EL (cell line): ENCODE results near the gene CDK13.
A peak's percentile ranks its signal among the peaks of the same experiment; 100 is the strongest.

ENCODE experiments used
- DNase-seq: peaks from one replicate; pipeline ENCODE4 v3.0.0-alpha.2; 2016

Gene CDK13

DNA sequence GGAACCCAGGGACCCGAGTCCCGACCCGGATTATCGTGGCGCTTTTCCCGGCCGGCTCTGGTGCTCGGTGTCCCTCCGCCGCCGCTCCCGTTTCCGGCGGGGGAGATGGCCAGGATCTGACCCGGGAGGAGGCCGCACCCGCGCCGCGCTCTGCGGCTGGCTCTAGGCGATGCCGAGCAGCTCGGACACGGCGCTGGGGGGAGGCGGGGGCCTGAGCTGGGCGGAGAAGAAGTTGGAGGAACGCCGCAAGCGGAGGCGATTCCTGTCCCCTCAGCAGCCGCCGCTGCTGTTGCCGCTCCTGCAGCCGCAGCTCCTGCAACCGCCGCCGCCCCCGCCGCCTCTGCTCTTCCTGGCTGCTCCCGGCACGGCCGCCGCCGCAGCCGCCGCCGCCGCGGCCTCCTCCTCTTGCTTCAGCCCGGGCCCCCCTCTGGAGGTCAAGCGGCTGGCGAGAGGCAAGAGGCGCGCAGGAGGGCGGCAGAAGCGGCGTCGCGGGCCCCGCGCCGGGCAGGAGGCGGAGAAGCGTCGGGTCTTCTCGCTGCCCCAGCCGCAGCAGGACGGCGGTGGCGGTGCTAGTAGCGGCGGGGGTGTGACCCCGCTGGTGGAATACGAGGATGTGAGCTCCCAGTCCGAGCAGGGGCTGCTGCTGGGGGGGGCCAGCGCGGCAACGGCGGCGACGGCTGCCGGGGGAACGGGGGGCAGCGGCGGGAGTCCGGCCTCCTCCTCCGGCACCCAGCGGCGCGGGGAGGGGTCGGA, 593 bp downstream of the CDK13 start:
- peak; percentile 52 for DNase-seq

DNA sequence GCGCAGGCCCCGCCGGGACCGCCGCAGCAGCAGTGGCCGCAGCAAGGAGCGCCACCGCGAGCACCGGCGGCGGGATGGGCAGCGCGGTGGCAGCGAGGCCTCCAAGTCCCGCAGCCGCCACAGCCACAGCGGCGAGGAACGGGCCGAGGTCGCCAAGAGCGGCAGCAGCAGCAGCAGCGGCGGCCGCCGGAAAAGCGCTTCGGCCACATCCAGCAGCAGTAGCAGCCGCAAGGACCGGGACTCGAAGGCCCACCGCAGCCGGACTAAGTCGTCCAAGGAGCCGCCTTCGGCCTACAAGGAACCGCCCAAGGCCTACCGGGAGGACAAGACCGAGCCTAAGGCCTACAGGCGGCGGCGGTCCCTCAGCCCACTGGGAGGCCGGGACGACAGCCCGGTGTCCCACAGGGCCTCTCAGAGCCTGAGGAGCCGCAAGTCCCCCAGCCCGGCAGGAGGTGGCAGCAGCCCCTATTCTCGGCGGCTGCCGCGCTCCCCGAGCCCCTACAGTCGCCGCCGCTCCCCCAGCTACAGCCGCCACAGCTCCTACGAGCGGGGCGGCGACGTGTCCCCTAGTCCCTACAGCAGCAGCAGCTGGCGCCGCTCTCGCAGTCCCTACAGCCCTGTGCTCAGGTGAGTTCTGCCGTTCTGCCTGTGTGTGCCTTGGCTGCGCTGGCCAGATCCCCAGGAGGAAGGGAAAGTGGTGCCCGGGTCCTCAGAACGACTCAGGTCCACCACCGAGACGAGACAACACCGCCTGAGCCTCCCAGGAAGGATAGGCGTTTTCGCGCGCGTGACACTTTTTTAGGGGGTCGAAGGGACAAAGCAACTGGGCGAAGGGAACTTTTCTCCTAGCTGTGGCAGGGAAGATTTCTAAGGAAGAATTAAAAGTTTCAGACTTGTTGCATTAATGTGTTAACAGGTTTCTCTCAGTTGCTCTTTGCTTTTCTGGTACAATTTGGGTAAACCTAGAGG, 1.5 kb downstream of the CDK13 start:
- peak; percentile 65 for DNase-seq

- DNase-seq = peak; percentile 31
Measured at GRCh38 chr7:39952374-39952773, 2.3 kb downstream of the CDK13 start.

DNA sequence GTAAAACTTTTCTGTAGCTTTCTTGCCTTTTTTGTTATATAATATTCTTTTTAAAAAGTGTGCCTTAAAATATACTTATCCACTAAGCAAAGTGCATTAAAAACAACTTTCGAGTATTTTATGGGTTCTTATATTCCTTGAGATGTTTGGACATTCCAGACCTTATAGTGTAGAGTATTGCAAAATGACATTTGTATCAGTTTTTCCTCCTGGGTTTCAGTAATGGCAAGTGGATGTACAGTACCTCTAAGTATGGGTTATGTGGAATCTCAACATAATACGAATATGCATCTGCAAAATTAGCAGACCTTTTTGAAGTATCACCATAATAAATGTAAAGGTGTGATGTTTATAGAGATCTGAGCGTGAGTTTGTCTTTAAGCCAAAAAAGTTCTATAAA, 2.7 kb downstream of the CDK13 start:
- DNase-seq = peak; percentile 13

GRCh38 chr7:39954694-39955093, 4.6 kb downstream of the CDK13 start:
- DNase-seq = no peak

DNA sequence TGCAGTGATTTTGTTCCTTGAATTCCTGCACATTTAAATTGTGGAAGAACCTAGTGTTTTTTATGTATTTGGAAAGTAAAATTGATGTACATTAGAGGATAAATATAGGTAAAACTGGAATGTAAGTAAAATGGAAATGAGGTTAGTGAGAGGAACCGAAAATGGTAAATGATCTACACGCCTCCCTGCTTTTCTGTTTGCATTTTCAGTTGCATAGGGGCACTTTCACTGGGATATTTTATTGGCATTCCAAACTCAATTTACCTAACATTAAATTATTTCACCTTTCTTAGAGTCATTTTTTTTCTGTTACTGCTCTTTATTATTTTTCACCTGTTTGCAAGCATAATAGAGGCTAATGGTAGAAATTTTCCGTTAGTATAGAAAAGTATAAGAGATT, 8.0 kb downstream of the CDK13 start:
- no peak for DNase-seq

GRCh38 chr7:39967406-39968161, 17.5 kb downstream of the CDK13 start:
- no peak for DNase-seq

- peak; percentile 19 for DNase-seq
Measured at GRCh38 chr7:39969431-39969830, 19.4 kb downstream of the CDK13 start.

DNA sequence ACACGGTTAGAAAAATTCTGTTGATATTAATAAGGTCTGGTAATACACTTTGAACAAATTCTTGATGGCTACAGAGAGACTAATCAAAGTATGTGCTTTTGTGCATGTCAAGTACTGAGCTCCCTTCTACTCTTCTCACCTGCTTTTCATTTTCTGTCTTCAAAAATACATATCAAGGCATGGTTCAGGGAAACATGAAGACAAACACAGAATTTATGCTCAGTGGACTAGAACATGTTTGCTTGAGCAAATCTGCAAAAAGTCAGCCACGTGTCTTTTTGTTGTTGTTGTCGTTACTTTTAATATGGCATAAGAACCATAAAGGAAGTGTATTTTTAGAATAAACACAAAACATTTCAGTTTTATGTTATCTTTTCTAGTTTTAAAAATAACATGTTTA, 21.9 kb downstream of the CDK13 start:
- no peak for DNase-seq

DNA sequence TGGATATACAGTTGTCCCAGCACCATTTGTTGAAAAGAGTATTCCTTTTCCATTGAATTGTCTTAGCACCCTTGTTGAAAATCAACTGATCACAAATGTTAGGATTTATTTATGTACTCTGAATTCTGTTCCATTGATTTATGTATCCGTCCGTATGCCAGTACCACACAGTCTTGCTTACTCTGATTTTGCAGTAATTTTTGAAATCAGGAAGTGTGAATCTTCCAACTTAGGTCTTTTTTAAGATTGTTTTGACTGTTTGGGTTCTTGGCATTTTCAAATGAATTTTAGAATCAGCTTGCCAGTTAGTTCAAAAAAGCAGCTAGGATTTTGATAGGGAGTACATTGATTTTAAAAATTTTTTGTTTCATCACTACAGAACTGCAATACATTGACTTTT, 23.7 kb downstream of the CDK13 start:
- DNase-seq = no peak

GRCh38 chr7:39978230-39978934, 28.3 kb downstream of the CDK13 start:
- no peak for DNase-seq

- DNase-seq = no peak
Measured at GRCh38 chr7:39979406-39980073, 29.5 kb downstream of the CDK13 start.

DNA sequence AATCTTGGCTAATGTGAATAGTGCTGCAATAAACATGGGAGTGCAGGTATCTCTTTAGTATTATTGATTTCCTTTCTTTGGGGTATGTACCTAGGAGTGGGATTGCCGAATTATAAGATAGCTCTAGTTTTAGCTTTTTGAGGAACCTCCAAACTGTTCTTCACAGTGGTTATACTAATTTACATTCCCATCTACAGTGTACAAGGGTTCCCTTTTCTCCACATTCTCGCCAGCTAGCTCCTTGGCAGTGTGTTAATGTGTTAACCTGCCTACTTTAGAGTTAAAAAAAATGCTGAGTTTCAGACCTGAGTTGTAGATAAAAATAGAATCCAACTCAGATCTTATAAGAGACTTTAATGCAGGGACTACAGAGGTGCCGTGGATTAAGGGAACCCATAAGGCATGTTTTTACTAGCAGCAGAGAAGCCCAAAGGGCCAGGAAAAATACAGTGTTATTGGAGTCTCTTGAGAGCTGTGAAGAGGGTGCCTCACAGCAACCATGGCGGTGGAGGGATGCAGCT, 35.4 kb downstream of the CDK13 start:
- no peak for DNase-seq

GRCh38 chr7:39987641-39988347, 37.7 kb downstream of the CDK13 start:
- no peak for DNase-seq

DNA sequence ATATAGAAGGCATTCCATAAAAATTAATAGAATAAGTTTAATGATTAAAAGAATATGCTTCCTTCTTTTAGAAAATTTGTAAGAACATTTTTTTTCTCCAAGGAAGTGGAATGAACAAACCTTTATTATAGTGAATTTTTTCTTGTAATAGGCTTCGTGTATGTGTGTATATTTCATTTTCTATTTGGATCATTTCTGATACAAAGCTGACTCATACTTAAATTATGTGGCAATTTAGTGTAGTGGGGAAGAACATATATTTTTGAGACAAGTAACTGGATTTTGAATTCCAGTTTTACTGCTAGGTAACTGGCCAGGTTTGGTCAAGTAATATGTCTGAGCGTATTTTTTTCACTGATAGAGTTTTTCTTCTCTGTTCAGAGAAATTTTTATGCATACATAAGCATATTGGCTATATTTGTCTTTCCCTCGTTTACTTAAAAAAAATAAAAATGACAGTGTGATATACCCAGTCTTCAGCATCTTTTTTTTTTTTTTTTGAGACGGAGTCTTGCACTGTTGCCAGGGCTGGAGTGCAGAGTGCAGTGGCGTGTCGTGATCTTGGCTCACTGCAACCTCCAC, 50.8 kb downstream of the CDK13 start:
- DNase-seq = peak; percentile 29

- DNase-seq = no peak
Measured at GRCh38 chr7:40001649-40002048, 51.6 kb downstream of the CDK13 start.

DNA sequence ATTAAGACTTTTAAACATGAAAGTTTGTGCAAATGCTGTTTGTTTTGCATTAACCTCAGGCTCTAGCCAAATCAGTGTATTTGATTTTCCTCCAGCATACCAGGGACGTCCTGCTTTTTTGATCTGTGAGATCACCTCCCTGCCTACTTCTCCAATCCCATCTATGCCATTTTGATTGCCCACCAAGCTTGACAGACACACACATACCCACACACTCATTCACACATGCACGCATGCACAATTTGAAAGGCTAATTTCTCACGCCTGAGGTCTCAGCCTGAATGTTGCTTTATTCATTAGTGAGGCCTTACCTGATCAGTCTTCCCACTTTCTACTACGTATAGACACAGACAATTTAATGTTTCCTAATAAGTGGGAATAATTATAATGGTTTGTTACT, 53.5 kb downstream of the CDK13 start:
- no peak for DNase-seq

GRCh38 chr7:40008223-40008815, 58.3 kb downstream of the CDK13 start:
- peak; percentile 53 for DNase-seq

GRCh38 chr7:40009301-40009700, 59.2 kb downstream of the CDK13 start:
- no peak for DNase-seq

GRCh38 chr7:40014376-40014775, 64.3 kb downstream of the CDK13 start:
- no peak for DNase-seq
